K562 (cell line): ENCODE data around the gene EPB42. TPM values are rescaled to one million over a fixed set of nuclear protein-coding genes. Genes with fewer than 3 reads are reported as not detected.

Experiments
- CBFA2T3 ChIP-seq: fragments of 450-650 bp; IDR thresholded peaks from 2 replicates; pipeline ENCODE4 v1.6.1; 2017
- CBX1 ChIP-seq: sonication (generic); IDR thresholded peaks from 2 replicates; pipeline ENCODE4 v1.6.1; 2016; ENCODE audit warnings: antibody characterized with exemption, low read depth, mild to moderate bottlenecking
- DMBX1 ChIP-seq: fragments of 250-450 bp; sonication (Bioruptor Pico); IDR thresholded peaks from 2 replicates; pipeline ENCODE4 v1.8.0; 2022; ENCODE audit warnings: inconsistent platforms, mild to moderate bottlenecking, moderate library complexity, borderline replicate concordance
- DNMT1 ChIP-seq: fragments of 450-650 bp; IDR thresholded peaks from 2 replicates; pipeline ENCODE4 v1.6.1; 2016; ENCODE audit warnings: antibody characterized with exemption, mild to moderate bottlenecking
- EP400 ChIP-seq: fragments of 450-650 bp; IDR thresholded peaks from 2 replicates; pipeline ENCODE4 v1.6.1; 2017; ENCODE audit warnings: antibody characterized with exemption, mild to moderate bottlenecking, moderate library complexity
- ETV6 ChIP-seq, 3 experiments: fragments of 150-350 bp in 1 of 3; sonication (generic) in 1 of 3; formaldehyde crosslinking in 1 of 3; IDR thresholded peaks; 2 replicates each; pipeline versions ENCODE4 v1.6.1 to v1.8.0; 2014 to 2022; ENCODE audit warnings: borderline replicate concordance in 2 of 3, low read depth in 2 of 3, antibody characterized with exemption in 1 of 3, low read length in 1 of 3, mild to moderate bottlenecking in 1 of 3, missing genetic modification reagents in 1 of 3
- FOS ChIP-seq: IDR thresholded peaks from 3 replicates; pipeline ENCODE4 v1.6.1; 2011; ENCODE audit not compliant: insufficient read length; ENCODE audit errors: extremely low read depth
- FOXA3 ChIP-seq, 2 experiments: fragments of 450-650 bp in 1 of 2; sonication (generic) in 1 of 2; formaldehyde crosslinking; IDR thresholded peaks in 1 of 2; conservative IDR thresholded peaks in 1 of 2; 2 replicates each; pipeline versions ENCODE4 v1.4.0 to v1.8.0; 2020 to 2022; ENCODE audit warnings: mild to moderate bottlenecking in 2 of 2, missing genetic modification reagents in 1 of 2
- FOXP4 ChIP-seq: sonication (generic); formaldehyde crosslinking; IDR thresholded peaks from 2 replicates; pipeline ENCODE4 v1.8.0; 2022; ENCODE audit warnings: mild to moderate bottlenecking, missing genetic modification reagents, borderline replicate concordance
- JUN ChIP-seq, 2 experiments: sonication (generic) in 1 of 2; formaldehyde crosslinking in 1 of 2; IDR thresholded peaks; 2 replicates each; pipeline versions ENCODE4 v1.6.1 to v1.8.0; 2012 to 2022; ENCODE audit warnings: borderline replicate concordance in 2 of 2, mild to moderate bottlenecking in 2 of 2, improper control_type of control experiment in 1 of 2, low read depth in 1 of 2, low read length in 1 of 2, missing genetic modification reagents in 1 of 2
- KDM5B ChIP-seq: fragments of 200-600 bp; sonication (generic); IDR thresholded peaks from 2 replicates; pipeline ENCODE4 v1.6.1; 2012; ENCODE audit warnings: low read depth, mild to moderate bottlenecking, moderate library complexity, low read length, control low read depth, inconsistent platforms; ENCODE audit not compliant: insufficient replicate concordance
- MED1 ChIP-seq: sonication (generic); formaldehyde crosslinking; IDR thresholded peaks from 2 replicates; pipeline ENCODE4 v1.8.1; 2023; ENCODE audit warnings: missing genetic modification reagents, borderline replicate concordance
- NCOA6 ChIP-seq: fragments of 450-650 bp; IDR thresholded peaks from 2 replicates; pipeline ENCODE4 v1.6.1; 2017; ENCODE audit warnings: mild to moderate bottlenecking
- PCBP1 ChIP-seq: fragments of 200-400 bp; formaldehyde crosslinking; IDR thresholded peaks from 2 replicates; pipeline ENCODE4 v1.6.1; 2018; ENCODE audit warnings: mild to moderate bottlenecking, low read depth, low read length; ENCODE audit not compliant: poor library complexity, severe bottlenecking
- PURB ChIP-seq: sonication (generic); formaldehyde crosslinking; IDR thresholded peaks from 2 replicates; pipeline ENCODE4 v1.9.0; 2021; ENCODE audit warnings: low read depth, mild to moderate bottlenecking, missing genetic modification reagents
- SLC30A9 ChIP-seq: fragments of 250-450 bp; sonication (Bioruptor Pico); IDR thresholded peaks from 2 replicates; pipeline ENCODE4 v1.8.0; 2022; ENCODE audit warnings: mild to moderate bottlenecking, moderate library complexity
- SMARCE1 ChIP-seq: fragments of 450-650 bp; IDR thresholded peaks from 2 replicates; pipeline ENCODE4 v1.7.1; 2016; ENCODE audit warnings: mild to moderate bottlenecking
- TGIF2 ChIP-seq: sonication (generic); formaldehyde crosslinking; IDR thresholded peaks from 2 replicates; pipeline ENCODE4 v1.8.1; 2022; ENCODE audit warnings: mild to moderate bottlenecking, missing genetic modification reagents, moderate library complexity
- ZNF274 ChIP-seq: IDR thresholded peaks from 2 replicates; pipeline ENCODE4 v1.6.1; 2011; ENCODE audit warnings: low read depth, mild to moderate bottlenecking, low read length, moderate library complexity, borderline replicate concordance
- ZNF280B ChIP-seq: fragments of 250-450 bp; sonication (Bioruptor Pico); IDR thresholded peaks from 2 replicates; pipeline ENCODE4 v1.5.1; 2021; ENCODE audit warnings: mild to moderate bottlenecking
- ZNF311 ChIP-seq: fragments of 250-450 bp; sonication (Bioruptor Pico); IDR thresholded peaks from 2 replicates; pipeline ENCODE4 v1.4.0; 2020; ENCODE audit warnings: mild to moderate bottlenecking, moderate library complexity
- ZNF354B ChIP-seq: fragments of 250-450 bp; sonication (Bioruptor Pico); IDR thresholded peaks from 2 replicates; pipeline ENCODE4 v1.4.0; 2020
- ZNF589 ChIP-seq: fragments of 200-800 bp; sonication (Bioruptor generic); IDR thresholded peaks from 2 replicates; pipeline ENCODE4 v1.6.1; 2016; ENCODE audit warnings: low read depth, missing genetic modification characterization, missing compliant biosample characterization
- ZNF668 ChIP-seq: fragments of 250-450 bp; sonication (Bioruptor Pico); IDR thresholded peaks from 2 replicates; pipeline ENCODE4 v1.8.0; 2022; ENCODE audit warnings: mild to moderate bottlenecking, inconsistent platforms
- polyA plus RNA-seq, 8 experiments: library from polyadenylated mRNA; depleted of rRNA in 4 of 8; stranded (reverse) in 5 of 8; unstranded in 3 of 8; fragments of >200 nt; fragmentation: Nextera tagmentation in 2 of 8; fragmentation: Illumina TruSeq in 1 of 8; extraction: Ambion mirVana in 2 of 8; extraction: Trizol in 1 of 8; gene quantifications; 2 replicates each; pipeline versions ENCODE4 v1.2.1 to v1.2.3, GENCODE V29; 2011 to 2014; ENCODE audit warnings: inconsistent platforms in 1 of 8, missing spikeins in 1 of 8
- total RNA-seq, 7 experiments: library from RNA; depleted of rRNA in 6 of 7; stranded (reverse); fragments of >200 nt in 6 of 7; fragmentation: Illumina TruSeq in 2 of 7; extraction: Trizol in 2 of 7; gene quantifications; 2 replicates each; pipeline versions ENCODE4 v1.2.1 to v1.2.3, GENCODE V29; 2011 to 2021; ENCODE audit warnings: low replicate concordance in 1 of 7

Gene EPB42
- total and polyA plus RNA-seq, 9 of the 15 experiments (the other 6 are each of a cell fraction or from before 2014, with no cell fraction given) = 0.38 to 2.3 (median 1.4) TPM

- TF ChIP-seq ZNF280B (no peak), ZNF274 (no peak), DMBX1 (CRISPR knock-in tag) (no peak), ZNF668 (no peak), ZNF589 (no peak), FOS (no peak), PCBP1 (peak; percentile 50), ETV6 (IDR thresholded peaks at IDR 0.05; ENCODE audit: borderline replicate concordance in 1 of 2, low read depth in 2 of 2, low read length in 1 of 2) (peak in 1 of 2 experiments; percentile 60; a peak in 1 of 4 replicates), ETV6 (CRISPR knock-in tag; IDR thresholded peaks at IDR 0.05; ENCODE audit: borderline replicate concordance) (no peak), NCOA6 (no peak), SLC30A9 (no peak), KDM5B (peak; percentile 92), FOXA3 (CRISPR knock-in tag; conservative IDR thresholded peaks at IDR 0.05 in 1 of 2, IDR thresholded peaks at IDR 0.05 in 1 of 2) (peak in 1 of 2 experiments; percentile 88; a peak in 2 of 4 replicates), DNMT1 (no peak), ZNF354B (CRISPR knock-in tag) (no peak), PURB (CRISPR knock-in tag) (no peak), CBX1 (peak; percentile 80; the same call in 1 of the 2 replicates), FOXP4 (CRISPR knock-in tag) (peak; percentile 73; the same call in 1 of the 2 replicates), TGIF2 (CRISPR knock-in tag) (no peak), EP400 (peak; percentile 91), SMARCE1 (0 out of 2 replicates have a peak, but pooled peaks have one; percentile 57), ZNF311 (CRISPR knock-in tag) (no peak), MED1 (CRISPR knock-in tag) (no peak), JUN (IDR thresholded peaks at IDR 0.05; ENCODE audit: borderline replicate concordance, low read depth, low read length) (peak; percentile 72; the same call in 1 of the 2 replicates), JUN (CRISPR knock-in tag; IDR thresholded peaks at IDR 0.05; ENCODE audit: borderline replicate concordance) (no peak), CBFA2T3 (no peak)
These were observed 35.4 kb downstream of the EPB42 start, which contains the start of gene CCNDBP1 (continued) for GRCh38 chr15:43185157-43186002.
